ENCODE results near the gene FAM89A.

- TF ChIP-seq REST (IDR thresholded peaks at IDR 0.05; ENCODE audit: insufficient read depth in 1 of 2, low read depth in 2 of 2, low read length in 2 of 2) (no peak), SIN3A (IDR thresholded peaks at IDR 0.05; ENCODE audit: borderline replicate concordance, insufficient read depth, low read length) (no peak), TAF1 (IDR thresholded peaks at IDR 0.05; ENCODE audit: borderline replicate concordance, insufficient read depth, low read length) (no peak), POLR2AphosphoS5 (IDR thresholded peaks at IDR 0.05; ENCODE audit: low read depth, low read length) (no peak), FOXP2 (optimal IDR thresholded peaks at IDR 0.05; ENCODE audit: borderline replicate concordance, extremely low read depth, extremely low read length, insufficient read depth) (no peak)
Measured at GRCh38 chr1:231016966-231017365, 23.1 kb downstream of the FAM89A start.

Measured in PFSK-1 (cell line).